Keratinocyte (primary cell): ENCODE results near the gene BCAR3. TPM values are rescaled to one million over a fixed set of nuclear protein-coding genes. Genes with fewer than 3 reads are reported as not detected.

ENCODE experiments used
- DNase-seq: peaks from one replicate; pipeline ENCODE4 v3.0.0-alpha.2; 2011; ENCODE audit warnings: low read depth, missing footprints, low spot score
- FAIRE-seq: peaks from 2 replicates; lab custom pipeline; 2011; peaks lifted over from hg19 to GRCh38; lab: Jason Lieb, UNC
- H2AFZ ChIP-seq: 2 replicates; pipeline ENCODE4 v1.6.0; 2012; ENCODE audit warnings: low read length, control low read depth, inconsistent platforms; ENCODE audit not compliant: control insufficient read depth
- H3K27ac ChIP-seq: 2 replicates; pipeline ENCODE4 v1.5.1; 2011; ENCODE audit warnings: low read length; ENCODE audit not compliant: control insufficient read depth, insufficient read depth
- H3K27me3 ChIP-seq: 3 replicates; pipeline ENCODE4 v1.6.0; 2011; ENCODE audit warnings: low read length; ENCODE audit not compliant: control insufficient read depth, insufficient read depth; ENCODE audit errors: extremely low read depth
- H3K36me3 ChIP-seq, 2 experiments: 2 replicates in 1 of 2; 3 replicates in 1 of 2; pipeline ENCODE4 v1.5.1; 2011; ENCODE audit warnings: low read length in 2 of 2, mild to moderate bottlenecking in 1 of 2; ENCODE audit not compliant: control insufficient read depth in 2 of 2, insufficient read depth in 2 of 2; ENCODE audit errors: extremely low read depth in 1 of 2
- H3K4me1 ChIP-seq: 3 replicates; pipeline ENCODE4 v1.5.1; 2011; ENCODE audit warnings: low read length; ENCODE audit not compliant: control insufficient read depth, insufficient read depth; ENCODE audit errors: extremely low read depth
- H3K4me2 ChIP-seq: 3 replicates; pipeline ENCODE4 v1.6.0; 2011; ENCODE audit warnings: low read depth, low read length; ENCODE audit not compliant: control insufficient read depth, insufficient read depth; ENCODE audit errors: extremely low read depth
- H3K4me3 ChIP-seq, 3 experiments: fragments of 200-600 bp in 1 of 3; sonication (generic) in 1 of 3; 2 replicates in 2 of 3; 3 replicates in 1 of 3; pipeline ENCODE4 v1.5.1; 2011 to 2016; ENCODE audit warnings: low read length in 3 of 3, mild to moderate bottlenecking in 3 of 3, control low read depth in 2 of 3, inconsistent platforms in 1 of 3, low read depth in 1 of 3, mixed read lengths in 1 of 3, mixed run types in 1 of 3, moderate library complexity in 1 of 3; ENCODE audit not compliant: control insufficient read depth in 2 of 3, insufficient read depth in 2 of 3; ENCODE audit errors: extremely low read depth in 1 of 3
- H3K79me2 ChIP-seq: 2 replicates; pipeline ENCODE4 v1.6.0; 2012; ENCODE audit warnings: low read length; ENCODE audit not compliant: control insufficient read depth, insufficient read depth
- H3K9ac ChIP-seq: 3 replicates; pipeline ENCODE4 v1.6.0; 2011; ENCODE audit warnings: low read length; ENCODE audit not compliant: control insufficient read depth, insufficient read depth; ENCODE audit errors: extremely low read depth
- H3K9me1 ChIP-seq: 3 replicates; pipeline ENCODE4 v1.6.0; 2011; ENCODE audit warnings: low read length; ENCODE audit not compliant: control insufficient read depth, insufficient read depth; ENCODE audit errors: extremely low read depth
- H3K9me3 ChIP-seq: 2 replicates; pipeline ENCODE4 v1.5.1; 2012; ENCODE audit warnings: low read depth, low read length; ENCODE audit not compliant: control insufficient read depth
- H4K20me1 ChIP-seq: 3 replicates; pipeline ENCODE4 v1.6.0; 2011; ENCODE audit warnings: low read length; ENCODE audit not compliant: control insufficient read depth, insufficient read depth; ENCODE audit errors: extremely low read depth
- CTCF ChIP-seq, 3 experiments: IDR thresholded peaks in 1 of 3; conservative IDR thresholded peaks in 1 of 3; optimal IDR thresholded peaks in 1 of 3; 2 replicates in 2 of 3; 3 replicates in 1 of 3; pipeline versions ENCODE3 to v1.5.1; 2011; ENCODE audit warnings: low read length in 3 of 3, mild to moderate bottlenecking in 3 of 3, moderate library complexity in 2 of 3, control low read depth in 1 of 3, inconsistent platforms in 1 of 3; ENCODE audit not compliant: insufficient read depth in 2 of 3; ENCODE audit errors: extremely low read depth in 1 of 3
- EZH2 ChIP-seq: IDR thresholded peaks from one replicate; pipeline ENCODE4 v1.6.1; 2012; ENCODE audit warnings: inconsistent platforms, mild to moderate bottlenecking, low read length, moderate library complexity
- dilution Hi-C: fragments of 300-500 bp; cut with MboI; formaldehyde crosslinking; loops from one replicate; pipeline ENCODE4 v1.7.0; 2020; ENCODE audit warnings: low sequenced_read_pairs; ENCODE audit not compliant: extremely low pct_ligation_motif_present
- polyA plus RNA-seq, 5 experiments: library from polyadenylated mRNA; depleted of rRNA in 3 of 5; stranded (reverse) in 3 of 5; stranded (forward) in 1 of 5; unstranded in 1 of 5; fragments of >200 nt; gene quantifications; 1 replicate in 1 of 5; 2 replicates in 3 of 5; 3 replicates in 1 of 5; pipeline versions ENCODE4 v1.2.1 to v1.2.3, GENCODE V29; 2011 to 2012; ENCODE audit warnings: missing spikeins in 2 of 5, low read depth in 1 of 5, low replicate concordance in 1 of 5

BCAR3 gene
- polyA plus RNA-seq, 1 donor (not counting 4 experiments of a cell fraction or from before 2014, with no cell fraction given) = 77.2 TPM

GRCh38 chr1:93668951-93669350, 12.7 kb downstream of the BCAR3 start:
- H3K27ac ChIP-seq = no peak overlapping the region
- FAIRE-seq (no peak), DNase-seq (no peak)
- H3K4me1 ChIP-seq = peaks cover 76% of the 10 kb centered on the region
- dilution Hi-C loops = no loop called here
- no peaks in the 10 kb centered on the region for H3K27me3 ChIP-seq
- H3K36me3 ChIP-seq = peaks cover 33 to 55% of the 10 kb centered on the region in 2 experiments
- no peak overlapping the region for H3K9ac ChIP-seq
- TF ChIP-seq CTCF (optimal IDR thresholded peaks at IDR 0.05 in 1 of 3, IDR thresholded peaks at IDR 0.05 in 1 of 3, conservative IDR thresholded peaks at IDR 0.05 in 1 of 3; ENCODE audit: extremely low read depth in 1 of 3, insufficient read depth in 2 of 3, low read length in 3 of 3) (no peak), EZH2 (no peak)
- peaks cover 92% of the 10 kb centered on the region for H3K79me2 ChIP-seq
- no peak overlapping the region for H2AFZ ChIP-seq
- H3K9me1 ChIP-seq = no peaks in the 10 kb centered on the region
- H4K20me1 ChIP-seq = peaks cover 66% of the 10 kb centered on the region
- no peak overlapping the region for H3K4me3 ChIP-seq
- H3K4me2 ChIP-seq = no peak overlapping the region
- no peaks in the 10 kb centered on the region for H3K9me3 ChIP-seq

- Histone ChIP-seq H4K20me1 (peaks cover 65% of the 10 kb centered on the region), H3K9ac (no peak overlapping the region), H3K4me1 (peaks cover 76% of the 10 kb centered on the region), H3K9me3 (no peaks in the 10 kb centered on the region), H3K4me3 (no peak overlapping the region), H3K27ac (peak overlapping the region; percentile 2), H2AFZ (no peak overlapping the region), H3K79me2 (peaks cover 92% of the 10 kb centered on the region), H3K27me3 (no peaks in the 10 kb centered on the region), H3K4me2 (no peak overlapping the region), H3K9me1 (no peaks in the 10 kb centered on the region), H3K36me3 (peaks cover 35 to 58% of the 10 kb centered on the region in 2 experiments)
- FAIRE-seq (no peak), DNase-seq (no peak)
- TF ChIP-seq EZH2 (no peak), CTCF (optimal IDR thresholded peaks at IDR 0.05 in 1 of 3, IDR thresholded peaks at IDR 0.05 in 1 of 3, conservative IDR thresholded peaks at IDR 0.05 in 1 of 3; ENCODE audit: extremely low read depth in 1 of 3, insufficient read depth in 2 of 3, low read length in 3 of 3) (no peak)
- dilution Hi-C loops = no loop called here
Measured at GRCh38 chr1:93668121-93668520, 13.5 kb downstream of the BCAR3 start.
